ENCODE measurements around the gene GALNT10. TPM values are rescaled to one million over a fixed set of nuclear protein-coding genes. Genes with fewer than 3 reads are reported as not detected.

Gene GALNT10
- total RNA-seq, 1 donor from 2014 or later = 11.5 TPM

GRCh38 chr5:154207204-154207603 lies 16.7 kb downstream of the GALNT10 start:
- intact Hi-C loops (cut with DNase I) = no loop called here
- H3K27ac ChIP-seq = no peak overlapping the region
- no peaks in the 10 kb centered on the region for H3K27me3 ChIP-seq
- H3K9me3 ChIP-seq = no peaks in the 10 kb centered on the region
- no peak for DNase-seq (ENCODE audit: extremely low spot score in 2 of 2)
- TF ChIP-seq POLR2AphosphoS5 (IDR thresholded peaks at IDR 0.05; ENCODE audit: insufficient read depth in 1 of 2, low read depth in 1 of 2) (no peak), POLR2A (IDR thresholded peaks at IDR 0.05) (no peak), CTCF (IDR thresholded peaks at IDR 0.05) (no peak)
- H3K4me3 ChIP-seq = no peak overlapping the region
- no peaks in the 10 kb centered on the region for H3K36me3 ChIP-seq
- peaks cover 6% of the 10 kb centered on the region for H3K4me1 ChIP-seq

- H3K27ac ChIP-seq = no peak overlapping the region
- intact Hi-C loops (cut with DNase I) = no loop called here
- DNase-seq (ENCODE audit: extremely low spot score in 2 of 2) = no peak
- no peaks in the 10 kb centered on the region for H3K4me1 ChIP-seq
- H3K36me3 ChIP-seq = no peaks in the 10 kb centered on the region
- no peak for TF ChIP-seq POLR2A (IDR thresholded peaks at IDR 0.05)
- TF ChIP-seq CTCF (IDR thresholded peaks at IDR 0.05) = no peak
- no peak for TF ChIP-seq POLR2AphosphoS5 (IDR thresholded peaks at IDR 0.05; ENCODE audit: insufficient read depth in 1 of 2, low read depth in 1 of 2)
- no peaks in the 10 kb centered on the region for H3K9me3 ChIP-seq
- no peak overlapping the region for H3K4me3 ChIP-seq
- no peaks in the 10 kb centered on the region for H3K27me3 ChIP-seq
These were observed 19.1 kb downstream of the GALNT10 start for GRCh38 chr5:154209591-154210081.

- Histone ChIP-seq H3K27me3 (no peaks in the 10 kb centered on the region), H3K4me3 (no peak overlapping the region), H3K36me3 (no peaks in the 10 kb centered on the region), H3K4me1 (peaks cover under 1% of the 10 kb centered on the region), H3K27ac (no peak overlapping the region), H3K9me3 (no peaks in the 10 kb centered on the region)
- no peak for DNase-seq (ENCODE audit: extremely low spot score in 2 of 2)
- intact Hi-C loops (cut with DNase I) = no loop called here
- TF ChIP-seq POLR2A (IDR thresholded peaks at IDR 0.05) (no peak), POLR2AphosphoS5 (IDR thresholded peaks at IDR 0.05; ENCODE audit: insufficient read depth in 1 of 2, low read depth in 1 of 2) (no peak), CTCF (IDR thresholded peaks at IDR 0.05) (no peak)
These were observed 19.6 kb downstream of the GALNT10 start for GRCh38 chr5:154210163-154210562.

GRCh38 chr5:154211641-154212390 lies 21.3 kb downstream of the GALNT10 start:
- intact Hi-C loops (cut with DNase I) = no loop called here
- H3K27ac ChIP-seq = no peak overlapping the region
- no peaks in the 10 kb centered on the region for H3K27me3 ChIP-seq
- H3K4me1 ChIP-seq = peaks cover 16% of the 10 kb centered on the region
- H3K9me3 ChIP-seq = no peaks in the 10 kb centered on the region
- no peak for DNase-seq (ENCODE audit: extremely low spot score in 2 of 2)
- TF ChIP-seq CTCF (IDR thresholded peaks at IDR 0.05) = no peak
- TF ChIP-seq POLR2AphosphoS5 (IDR thresholded peaks at IDR 0.05; ENCODE audit: insufficient read depth in 1 of 2, low read depth in 1 of 2) = no peak
- TF ChIP-seq POLR2A (IDR thresholded peaks at IDR 0.05) = no peak
- H3K4me3 ChIP-seq = no peak overlapping the region
- no peaks in the 10 kb centered on the region for H3K36me3 ChIP-seq

- Histone ChIP-seq H3K27me3 (no peaks in the 10 kb centered on the region), H3K9me3 (no peaks in the 10 kb centered on the region), H3K27ac (no peak overlapping the region), H3K4me3 (no peak overlapping the region), H3K36me3 (no peaks in the 10 kb centered on the region), H3K4me1 (peaks cover 16% of the 10 kb centered on the region)
- intact Hi-C loops (cut with DNase I) = no loop called here
- TF ChIP-seq POLR2AphosphoS5 (IDR thresholded peaks at IDR 0.05; ENCODE audit: insufficient read depth in 1 of 2, low read depth in 1 of 2) (no peak), CTCF (IDR thresholded peaks at IDR 0.05) (no peak), POLR2A (IDR thresholded peaks at IDR 0.05) (no peak)
- DNase-seq (ENCODE audit: extremely low spot score in 2 of 2) = no peak
These were observed 23.1 kb downstream of the GALNT10 start for GRCh38 chr5:154213592-154213991.
